ENCODE data around the gene AHCYL2. TPM values are rescaled to one million over a fixed set of nuclear protein-coding genes. Genes with fewer than 3 reads are reported as not detected.

The AHCYL2 gene
- total RNA-seq, result 100 to 1,000 TPM in 2 of 8 experiments, 10 to 100 TPM in 5, 1 to 10 TPM in 1; 8.5 to 123 (median 23.8) TPM

DNA sequence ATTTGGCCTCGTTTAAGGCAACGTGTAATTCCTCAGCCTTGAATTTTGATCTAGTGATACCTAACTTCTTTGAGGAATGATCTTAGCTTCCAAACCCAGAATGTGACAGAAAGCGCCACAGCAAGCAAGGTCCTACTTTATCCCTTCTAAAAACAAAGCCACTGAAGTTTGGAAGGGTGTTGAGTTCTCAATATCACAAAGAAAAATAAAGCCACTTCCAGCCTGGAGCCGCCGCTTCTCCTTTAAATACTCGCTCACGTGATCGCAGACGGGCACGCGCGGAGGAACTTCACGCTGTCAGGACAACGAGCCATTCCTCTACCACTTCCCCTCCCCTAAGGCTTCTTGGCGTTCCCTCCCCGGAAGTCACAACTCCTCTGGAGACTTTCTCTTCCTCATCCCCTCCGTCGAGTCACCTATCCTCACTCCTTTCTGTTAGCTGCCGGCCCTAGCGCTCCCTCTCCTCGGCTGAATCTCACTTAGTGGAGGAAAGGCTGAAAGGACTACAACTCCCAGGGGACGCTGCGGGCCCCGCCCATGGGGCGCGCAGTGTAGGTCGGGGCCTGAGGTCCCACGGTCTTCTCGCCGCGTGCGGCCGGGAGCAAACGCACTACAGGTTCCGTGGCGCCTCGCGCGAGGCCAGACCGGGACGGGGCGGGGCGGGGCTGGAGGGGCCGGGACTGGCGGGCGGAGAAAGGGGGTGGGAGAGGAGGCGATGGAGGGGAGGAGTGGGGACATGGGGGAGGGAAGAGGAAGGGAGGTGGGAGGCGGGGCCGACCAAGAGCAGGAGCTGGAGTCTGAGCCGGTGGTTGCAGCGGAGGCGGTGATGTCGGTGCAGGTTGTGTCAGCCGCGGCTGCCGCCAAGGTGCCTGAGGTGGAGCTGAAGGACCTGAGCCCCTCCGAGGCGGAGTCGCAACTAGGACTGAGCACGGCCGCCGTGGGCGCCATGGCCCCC is at the start of gene AHCYL2:
AHCYL2 (plus strand) TSS at position 780 of the 955 bp plus-strand sequence.
- Histone ChIP-seq H3K4me3 (peak within 1 kb of the TSS; percentile 71 to 95 (median 76)), H3K27ac (peak within 1 kb of the TSS; percentile 86 to 93), H3K4me1 (replicated peaks in 1 of 2) (peaks cover 12 to 16% of the 10 kb centered on the region in 2 donors)
- in situ Hi-C loops (cut with MboI; ENCODE audit: low pct_unique_long_range_greater_than_20kb in 2 of 9, low sequenced_read_pairs in 9 of 9, unreplicated experiment in 9 of 9), result loop anchor here in 5 of 9 experiments (10.0 to 25.0 kb wide), 5 partner anchors 70 to 788 kb away; no protein-coding TSS in a partner anchor
- peak; percentile 85 to 94 (median 92) for ATAC-seq (replicated peaks in 6 of 8)
- 0 to 9% (median 1%) methylated on average over 1 to 19 of the region's 63 CpGs; no CpG with 5 or more reads in 2 of the 10 experiments for WGBS, 10 experiments

DNA sequence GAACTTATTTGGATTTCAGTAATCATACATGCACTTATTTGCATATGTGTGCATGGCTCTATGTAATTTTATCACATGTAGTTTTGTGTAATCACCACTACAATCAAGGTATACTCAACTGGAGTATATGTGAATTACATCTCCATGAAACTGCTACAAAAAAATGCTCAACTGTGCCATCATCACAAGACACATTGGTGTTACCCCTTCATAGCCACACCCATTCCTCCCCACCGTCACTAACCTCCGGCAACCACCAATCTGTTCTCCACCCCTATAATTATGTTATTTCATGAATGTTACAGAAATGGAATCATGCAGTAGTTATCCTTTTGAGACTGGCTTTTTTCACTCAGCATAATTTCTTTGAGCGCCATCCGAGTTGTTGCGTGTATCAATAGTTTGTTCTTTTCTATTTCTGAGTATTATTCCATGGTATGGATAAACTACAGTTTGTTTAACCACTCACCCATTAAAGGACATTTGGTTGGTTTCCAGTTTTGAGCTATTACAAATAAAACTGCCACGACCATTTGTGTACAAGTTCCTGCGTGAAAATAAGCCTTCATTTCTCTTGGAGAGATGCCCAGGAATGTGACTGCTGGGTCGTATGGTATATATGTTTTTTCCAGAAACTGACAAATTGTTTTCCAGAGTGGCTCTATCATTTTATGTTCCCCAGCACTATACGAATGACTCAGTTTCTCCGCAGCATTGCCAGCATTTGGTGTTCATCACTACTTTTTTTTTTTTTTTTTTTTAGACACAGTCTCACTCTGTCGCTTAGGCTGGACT is 47.7 kb upstream of the AHCYL2 start:
- in situ Hi-C loops (cut with MboI; ENCODE audit: low pct_unique_long_range_greater_than_20kb in 2 of 9, low sequenced_read_pairs in 9 of 9, unreplicated experiment in 9 of 9), result no loop called here
- peak in 2 of 8 experiments; percentile 25 to 71 for ATAC-seq (replicated peaks in 6 of 8)
- Histone ChIP-seq H3K27ac (no peak overlapping the region), H3K4me3 (no peak overlapping the region), H3K4me1 (replicated peaks in 1 of 2) (no peaks in the 10 kb centered on the region)
- 12 to 95% (median 78%) methylated on average over 2 to 11 of the region's 11 CpGs for WGBS, 10 experiments

DNA sequence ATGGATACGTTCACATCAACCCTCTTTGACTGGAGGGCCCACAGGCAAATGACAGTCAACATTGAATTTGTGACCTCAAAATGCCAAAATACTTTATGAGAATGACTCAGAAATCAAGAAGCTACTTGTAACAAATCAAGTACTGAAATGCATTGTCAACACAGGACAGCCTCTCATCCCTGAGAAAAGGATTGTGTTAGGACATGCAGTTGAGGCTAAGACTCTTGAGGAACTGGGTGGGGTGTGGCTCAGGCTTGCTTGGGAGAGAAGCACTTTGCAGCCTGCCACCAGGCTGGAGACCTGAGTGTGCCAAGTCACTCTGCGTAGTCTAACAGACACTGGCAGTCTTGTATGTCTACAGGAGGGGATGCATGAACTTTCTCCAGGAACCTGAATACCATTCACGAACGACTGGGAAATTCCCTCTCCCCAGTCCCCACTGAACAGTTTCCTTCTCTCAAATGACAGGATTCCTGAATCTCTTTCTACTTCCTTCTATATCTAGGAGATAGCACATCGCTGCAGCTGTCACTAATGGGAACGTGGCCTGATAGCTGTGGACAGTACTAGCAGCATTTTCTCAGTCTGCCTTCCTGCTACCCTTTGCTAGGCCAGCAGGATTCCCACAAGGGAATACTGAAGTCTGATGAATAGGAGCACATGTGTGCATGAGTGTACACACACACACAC is 39.7 kb upstream of the AHCYL2 start:
- peak in 2 of 8 experiments; percentile 31 to 48 for ATAC-seq (replicated peaks in 6 of 8)
- in situ Hi-C loops (cut with MboI; ENCODE audit: low pct_unique_long_range_greater_than_20kb in 2 of 9, low sequenced_read_pairs in 9 of 9, unreplicated experiment in 9 of 9), result no loop called here
- 29 to 93% (median 82%) methylated on average over 1 to 6 of the region's 6 CpGs; no CpG with 5 or more reads in 3 of the 10 experiments for WGBS, 10 experiments
- Histone ChIP-seq H3K4me1 (replicated peaks in 1 of 2) (peaks cover under 1 to 5% of the 10 kb centered on the region in 2 donors), H3K4me3 (no peak overlapping the region), H3K27ac (no peak overlapping the region)

DNA sequence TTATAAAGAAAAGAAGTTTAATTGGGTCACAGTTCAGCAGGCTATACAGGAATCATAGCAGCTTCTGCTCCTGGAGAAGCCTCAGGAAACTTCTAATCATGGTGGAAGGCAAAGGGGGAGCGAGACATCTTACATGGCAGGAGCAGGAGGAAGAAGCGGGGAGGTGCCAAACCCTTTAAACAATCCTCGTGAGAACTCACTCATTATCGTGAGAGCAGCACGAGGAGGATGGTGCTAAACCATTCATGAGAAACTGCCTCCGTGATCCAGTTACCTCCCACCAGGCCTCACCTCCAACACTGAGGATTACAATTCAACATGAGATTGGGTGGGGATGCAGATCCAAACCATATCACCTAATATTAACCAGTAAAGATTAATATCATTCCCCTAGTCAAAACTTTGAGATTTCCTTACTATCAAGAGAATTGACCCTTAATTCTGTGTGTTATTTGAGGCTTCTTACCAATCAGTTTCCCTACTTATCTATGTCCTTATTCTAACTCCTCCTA is 38.0 kb upstream of the AHCYL2 start:
- Histone ChIP-seq H3K4me1 (replicated peaks in 1 of 2) (peaks cover 5 to 17% of the 10 kb centered on the region in 2 donors), H3K27ac (no peak overlapping the region), H3K4me3 (no peak overlapping the region)
- in situ Hi-C loops (cut with MboI; ENCODE audit: low pct_unique_long_range_greater_than_20kb in 2 of 9, low sequenced_read_pairs in 9 of 9, unreplicated experiment in 9 of 9), result no loop called here
- no peak for ATAC-seq (replicated peaks in 6 of 8)
- WGBS, 10 experiments, result 58 to 100% (median 83%) methylated on average over 1 to 5 of the region's 6 CpGs; no CpG with 5 or more reads in 2 of the 10 experiments

DNA sequence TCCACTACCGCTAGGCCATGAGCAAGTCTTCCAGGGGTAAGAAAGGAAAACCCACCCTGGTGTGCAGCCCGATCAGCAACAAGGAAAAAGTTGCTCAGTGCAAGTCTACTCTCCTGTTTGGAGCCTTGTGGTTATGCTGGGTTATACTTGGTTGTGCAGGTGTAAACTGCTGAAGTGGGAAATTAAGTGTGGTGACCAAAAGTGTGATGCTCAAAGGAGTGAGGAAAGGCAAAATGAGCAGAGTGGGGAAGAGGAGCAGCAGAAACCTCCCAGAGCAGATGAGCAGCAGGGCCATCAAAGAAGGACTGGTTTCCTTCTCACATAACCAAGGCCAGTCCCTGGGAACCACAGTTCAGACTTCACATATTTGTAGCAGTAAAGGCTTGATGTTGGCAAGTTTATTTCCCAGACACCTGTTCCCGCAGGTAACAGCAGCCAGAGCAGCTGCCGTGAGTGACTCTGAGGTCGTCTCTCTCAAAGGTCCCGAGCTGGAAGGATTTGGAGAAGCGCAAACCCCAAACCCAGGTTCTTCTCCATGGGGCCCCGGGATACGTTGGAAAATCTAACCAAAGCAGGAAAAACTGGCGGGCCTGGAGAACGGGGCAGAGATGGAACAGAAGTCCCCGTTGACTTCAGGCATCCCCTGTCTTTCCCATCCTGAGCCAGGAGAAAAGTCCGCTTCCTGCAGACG is 37.0 kb upstream of the AHCYL2 start:
- ATAC-seq (replicated peaks in 6 of 8), result no peak
- Histone ChIP-seq H3K4me3 (peak overlapping the region; percentile 43 to 88 (median 59)), H3K4me1 (replicated peaks in 1 of 2) (peaks cover 5 to 17% of the 10 kb centered on the region in 2 donors), H3K27ac (no peak overlapping the region)
- 0 to 100% (median 30%) methylated on average over 1 to 11 of the region's 14 CpGs; no CpG with 5 or more reads in 2 of the 10 experiments for WGBS, 10 experiments
- in situ Hi-C loops (cut with MboI; ENCODE audit: low pct_unique_long_range_greater_than_20kb in 2 of 9, low sequenced_read_pairs in 9 of 9, unreplicated experiment in 9 of 9), result no loop called here

DNA sequence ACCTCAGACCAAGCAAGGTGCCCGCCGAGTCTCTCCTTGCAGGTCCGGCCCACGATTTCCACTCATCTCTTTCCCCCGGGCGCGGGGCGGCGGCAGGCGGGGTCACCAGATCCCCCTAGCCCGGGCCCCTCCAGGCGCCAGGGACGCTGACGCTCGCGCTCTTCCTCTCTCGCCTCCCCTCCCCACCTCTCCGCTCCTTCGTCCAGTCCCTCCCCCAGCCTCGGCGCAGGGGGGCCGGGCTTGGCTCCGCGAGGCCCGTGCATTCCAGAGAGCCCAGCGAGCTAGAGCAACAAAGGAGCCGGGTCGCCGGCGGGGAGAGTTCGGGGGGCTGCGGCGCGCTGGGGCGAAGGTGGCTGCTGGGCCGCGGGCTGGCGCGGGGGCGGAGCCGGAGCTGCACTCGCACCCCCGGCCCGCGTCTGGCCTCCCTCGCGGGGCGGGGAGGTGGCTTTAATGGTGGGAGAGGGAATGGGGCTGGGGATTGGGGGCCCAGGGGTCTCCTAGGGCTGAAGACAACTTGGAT is 36.4 kb upstream of the AHCYL2 start, which contains the start of gene SMO:
SMO (plus strand) TSS at position 262 of the 520 bp plus-strand sequence. CDS start 519 bp downstream, outside the sequence.
- in situ Hi-C loops (cut with MboI; ENCODE audit: low pct_unique_long_range_greater_than_20kb in 2 of 9, low sequenced_read_pairs in 9 of 9, unreplicated experiment in 9 of 9), result no loop called here
- peak; percentile 53 to 94 (median 90) for ATAC-seq (replicated peaks in 6 of 8)
- H3K4me1 ChIP-seq (replicated peaks in 1 of 2), result peaks cover 5 to 17% of the 10 kb centered on the region in 2 donors
- H3K27ac ChIP-seq, result peak within 1 kb of the TSS in 1 of 2 donors; percentile 79
- H3K4me3 ChIP-seq, result peak within 1 kb of the TSS; percentile 43 to 88 (median 59)
- WGBS, 10 experiments, result no CpG with 5 or more reads among the region's 48 CpGs

DNA sequence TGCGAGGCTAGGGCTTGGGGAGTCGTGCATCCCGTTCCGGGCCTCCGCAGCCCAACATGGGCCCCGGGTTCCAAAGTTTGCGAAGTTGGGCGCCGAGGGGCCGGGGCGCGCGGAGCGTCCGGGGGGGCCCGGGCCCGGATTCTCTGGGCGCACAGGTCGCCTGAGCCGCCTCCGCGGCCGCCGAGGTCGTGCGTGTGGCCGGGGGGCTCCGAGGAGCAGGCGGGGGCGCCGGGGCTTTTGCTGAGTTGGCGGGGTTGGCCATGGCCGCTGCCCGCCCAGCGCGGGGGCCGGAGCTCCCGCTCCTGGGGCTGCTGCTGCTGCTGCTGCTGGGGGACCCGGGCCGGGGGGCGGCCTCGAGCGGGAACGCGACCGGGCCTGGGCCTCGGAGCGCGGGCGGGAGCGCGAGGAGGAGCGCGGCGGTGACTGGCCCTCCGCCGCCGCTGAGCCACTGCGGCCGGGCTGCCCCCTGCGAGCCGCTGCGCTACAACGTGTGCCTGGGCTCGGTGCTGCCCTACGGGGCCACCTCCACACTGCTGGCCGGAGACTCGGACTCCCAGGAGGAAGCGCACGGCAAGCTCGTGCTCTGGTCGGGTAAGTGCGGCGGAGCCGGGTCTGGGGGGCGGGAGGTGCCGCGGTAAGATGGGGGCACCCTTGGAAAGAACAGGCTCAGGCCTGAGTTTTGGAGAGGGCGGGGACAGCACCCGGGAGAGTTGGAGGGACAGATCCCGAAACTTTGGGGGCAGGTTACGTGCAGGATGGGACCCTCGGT is 35.8 kb upstream of the AHCYL2 start:
- WGBS, 10 experiments, result 0% methylated on average over 1 of the region's 83 CpGs; no CpG with 5 or more reads in 9 of the 10 experiments
- H3K4me3 ChIP-seq, result peak overlapping the region; percentile 43 to 88 (median 59)
- peak overlapping the region in 1 of 2 donors; percentile 79 for H3K27ac ChIP-seq
- in situ Hi-C loops (cut with MboI; ENCODE audit: low pct_unique_long_range_greater_than_20kb in 2 of 9, low sequenced_read_pairs in 9 of 9, unreplicated experiment in 9 of 9), result no loop called here
- peak; percentile 49 to 67 (median 59) for ATAC-seq (replicated peaks in 6 of 8)
- peaks cover 5 to 17% of the 10 kb centered on the region in 2 donors for H3K4me1 ChIP-seq (replicated peaks in 1 of 2)

DNA sequence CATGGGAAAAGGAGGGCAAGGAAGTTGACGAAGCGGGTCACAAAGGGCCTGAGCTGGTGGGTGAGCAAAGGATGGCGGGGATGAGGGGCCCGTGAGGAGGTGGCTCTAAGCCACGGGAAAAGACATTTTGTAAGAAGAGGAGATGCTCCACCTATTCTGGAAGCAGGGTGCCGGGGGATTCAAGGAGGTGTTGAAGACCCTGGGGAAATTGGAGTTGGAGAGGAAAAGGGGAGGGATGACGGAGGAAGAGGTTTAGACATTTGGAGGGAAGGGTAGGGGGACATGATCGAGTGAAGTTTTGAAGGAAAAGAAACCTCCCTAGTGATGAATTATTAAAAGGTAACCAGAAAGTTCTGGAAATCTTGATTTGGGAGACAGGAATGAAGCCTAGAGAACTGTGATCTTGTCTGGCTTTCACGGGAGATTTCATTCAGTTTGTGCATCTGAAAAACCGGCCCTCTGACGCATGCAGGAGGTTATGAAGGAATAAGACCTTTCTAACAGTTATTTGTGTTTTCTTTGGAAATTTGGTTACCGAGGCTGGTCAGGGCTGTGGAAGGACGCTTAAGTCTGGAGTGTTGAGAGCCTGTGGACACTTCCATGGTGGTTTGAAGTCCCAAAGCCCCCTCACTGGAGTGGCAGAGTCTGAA is 35.0 kb upstream of the AHCYL2 start:
- Histone ChIP-seq H3K27ac (no peak overlapping the region), H3K4me1 (replicated peaks in 1 of 2) (peaks cover 5 to 17% of the 10 kb centered on the region in 2 donors), H3K4me3 (peak overlapping the region; percentile 43 to 88 (median 59))
- peak in 4 of 8 experiments; percentile 2 to 11 (median 5) for ATAC-seq (replicated peaks in 6 of 8)
- in situ Hi-C loops (cut with MboI; ENCODE audit: low pct_unique_long_range_greater_than_20kb in 2 of 9, low sequenced_read_pairs in 9 of 9, unreplicated experiment in 9 of 9), result no loop called here
- 2 to 40% (median 20%) methylated on average over 1 to 11 of the region's 13 CpGs; no CpG with 5 or more reads in 1 of the 10 experiments for WGBS, 10 experiments

DNA sequence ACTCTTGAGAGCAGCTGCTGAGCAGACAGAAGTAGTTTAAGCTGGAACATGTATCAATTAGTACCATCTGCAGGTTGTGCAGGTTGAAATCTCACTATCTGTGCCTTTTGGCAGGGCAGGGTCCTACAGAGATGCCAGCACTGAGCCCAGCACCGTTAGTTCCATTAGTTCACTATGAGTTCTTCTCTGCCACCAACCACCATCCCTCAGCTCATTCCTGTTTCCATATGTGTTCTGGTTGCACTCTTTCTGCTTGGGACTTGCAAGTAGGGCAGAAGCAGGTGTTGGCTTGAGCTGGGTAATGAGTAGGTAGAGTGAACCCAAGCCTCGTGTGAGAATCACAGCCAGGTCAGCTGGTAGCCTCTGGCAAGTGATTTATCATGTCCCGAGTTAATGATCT is 33.6 kb upstream of the AHCYL2 start:
- no peak overlapping the region for H3K4me3 ChIP-seq
- no peak overlapping the region for H3K27ac ChIP-seq
- H3K4me1 ChIP-seq (replicated peaks in 1 of 2), result peaks cover 5 to 17% of the 10 kb centered on the region in 2 donors
- WGBS, 10 experiments, result 17 to 100% (median 83%) methylated on average over 1 to 3 of the region's 3 CpGs; no CpG with 5 or more reads in 3 of the 10 experiments
- no peak for ATAC-seq (replicated peaks in 6 of 8)
- in situ Hi-C loops (cut with MboI; ENCODE audit: low pct_unique_long_range_greater_than_20kb in 2 of 9, low sequenced_read_pairs in 9 of 9, unreplicated experiment in 9 of 9), result no loop called here

DNA sequence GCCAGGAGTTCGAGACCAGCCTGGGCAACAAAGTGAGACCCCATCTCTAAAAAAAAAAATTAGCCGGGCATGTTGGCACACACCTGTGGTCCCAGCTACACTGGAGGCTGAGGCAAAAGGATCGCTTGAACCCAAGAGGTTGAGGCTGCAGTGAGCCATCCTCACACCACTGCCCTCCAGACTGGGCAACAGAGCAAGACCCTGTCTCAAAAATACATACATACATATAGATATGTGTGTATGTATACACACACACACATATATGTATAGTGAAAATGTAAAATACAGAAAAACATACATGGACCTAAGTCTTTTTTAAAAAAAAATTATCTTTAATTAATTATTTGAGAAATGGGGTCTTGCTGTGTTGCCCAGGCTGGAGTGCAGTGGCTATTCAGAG is 30.9 kb upstream of the AHCYL2 start:
- 100% methylated on average over 1 of the region's 3 CpGs; no CpG with 5 or more reads in 9 of the 10 experiments for WGBS, 10 experiments
- H3K27ac ChIP-seq, result no peak overlapping the region
- no peak for ATAC-seq (replicated peaks in 6 of 8)
- peaks cover 5 to 14% of the 10 kb centered on the region in 2 donors for H3K4me1 ChIP-seq (replicated peaks in 1 of 2)
- in situ Hi-C loops (cut with MboI; ENCODE audit: low pct_unique_long_range_greater_than_20kb in 2 of 9, low sequenced_read_pairs in 9 of 9, unreplicated experiment in 9 of 9), result no loop called here
- no peak overlapping the region for H3K4me3 ChIP-seq
